ENCODE data around the gene BLTP3A.
"Not testable (repeated sequence)": the region's sequence is repeated elsewhere in the genome, so short reads cannot be mapped to it uniquely, and the experiment has no call there.

The BLTP3A gene

DNA sequence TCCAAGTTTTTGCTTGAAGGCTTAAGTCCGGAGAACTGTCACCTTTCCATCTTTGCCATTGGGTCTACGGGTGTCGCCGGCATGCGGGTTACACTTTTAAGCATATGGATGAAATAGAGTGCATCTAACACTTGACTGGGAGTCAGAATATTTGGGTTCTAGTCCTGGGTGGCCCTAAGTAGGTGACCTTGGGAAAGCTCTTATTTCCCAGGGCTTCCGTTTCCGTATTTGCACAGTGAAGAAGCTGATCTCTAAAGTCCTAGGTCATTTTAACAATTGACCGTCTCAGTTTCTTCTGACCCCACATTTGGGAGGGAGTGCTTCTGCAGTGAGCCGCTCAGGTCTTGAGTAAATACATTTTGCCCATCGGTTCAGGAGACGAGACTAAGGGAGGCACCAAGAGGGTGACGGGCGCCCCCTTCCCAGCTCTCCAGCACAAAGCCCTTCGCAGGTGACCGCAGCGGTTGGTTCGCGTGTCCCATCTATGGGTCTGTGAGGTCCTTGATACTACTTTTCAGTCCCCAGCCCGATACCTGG lies 651 bp upstream of the BLTP3A start:
- DNase-seq = peak; percentile 47

GRCh38 chr6:34792605-34793500 lies 970 bp downstream of the BLTP3A start:
- DNase-seq = peak; percentile 42

DNA sequence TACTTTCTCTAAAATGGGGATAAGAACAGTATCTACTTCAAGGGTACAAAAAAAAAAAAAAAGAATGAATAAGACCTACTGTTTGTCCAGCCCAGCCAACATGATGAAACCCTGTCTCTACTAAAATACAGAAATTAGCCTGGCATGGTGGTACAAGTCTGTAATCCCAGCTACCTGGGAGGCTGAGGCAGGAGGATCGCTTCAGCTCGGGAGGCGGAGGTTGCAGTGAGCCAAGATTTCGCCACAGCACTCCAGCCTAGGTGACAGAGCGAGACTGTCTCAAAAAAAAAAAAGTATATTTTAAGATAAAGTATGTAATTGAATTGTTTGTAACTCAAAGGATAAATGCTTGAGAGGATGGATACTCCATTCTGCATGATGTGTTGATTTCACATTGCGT lies 2.0 kb downstream of the BLTP3A start:
- DNase-seq = no peak

GRCh38 chr6:34795836-34796425 lies 4.0 kb downstream of the BLTP3A start:
- no peak for DNase-seq

- no peak for DNase-seq
Measured at GRCh38 chr6:34798057-34798456, 6.2 kb downstream of the BLTP3A start.

GRCh38 chr6:34799547-34799946 lies 7.7 kb downstream of the BLTP3A start:
- DNase-seq = no peak

GRCh38 chr6:34804543-34804942 lies 12.7 kb downstream of the BLTP3A start:
- DNase-seq = no peak

- not testable (repeated sequence) for DNase-seq
Measured at GRCh38 chr6:34805074-34805473, 13.2 kb downstream of the BLTP3A start.

DNA sequence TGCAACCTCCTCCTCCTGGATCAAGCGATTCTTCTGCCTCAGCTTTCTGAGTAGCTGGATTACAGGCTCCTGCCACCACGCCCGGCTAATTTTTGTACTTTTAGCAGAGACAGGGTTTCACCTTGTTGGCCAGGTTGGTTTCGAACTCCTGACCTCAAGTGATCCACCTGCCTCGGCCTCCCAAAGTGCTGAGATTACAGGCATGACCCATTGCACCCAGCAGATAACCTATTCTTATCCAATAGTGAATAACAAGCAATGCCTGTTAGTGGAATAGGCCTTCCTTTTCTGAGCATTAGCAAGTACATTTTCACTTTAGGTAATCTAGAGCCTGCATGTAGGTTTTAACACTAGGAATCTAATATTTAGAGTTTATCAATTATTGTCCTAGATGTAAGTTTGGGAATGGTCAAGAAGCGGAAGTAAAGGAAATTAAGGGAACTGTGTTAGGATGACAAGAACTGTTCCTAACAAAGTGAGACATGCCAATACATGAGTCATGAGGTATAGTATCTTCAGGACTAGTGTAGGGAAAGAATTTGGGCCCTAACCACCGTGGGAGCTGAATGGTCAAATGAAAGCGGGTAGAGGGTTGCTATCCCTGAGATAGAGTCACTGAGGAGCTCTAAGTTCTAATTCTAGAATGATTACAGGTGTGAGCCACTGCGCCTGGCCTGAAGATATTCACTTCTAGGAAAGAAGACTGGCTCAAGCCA lies 15.0 kb downstream of the BLTP3A start:
- no peak for DNase-seq

GRCh38 chr6:34808473-34808872 lies 16.6 kb downstream of the BLTP3A start:
- DNase-seq = not testable (repeated sequence)

DNA sequence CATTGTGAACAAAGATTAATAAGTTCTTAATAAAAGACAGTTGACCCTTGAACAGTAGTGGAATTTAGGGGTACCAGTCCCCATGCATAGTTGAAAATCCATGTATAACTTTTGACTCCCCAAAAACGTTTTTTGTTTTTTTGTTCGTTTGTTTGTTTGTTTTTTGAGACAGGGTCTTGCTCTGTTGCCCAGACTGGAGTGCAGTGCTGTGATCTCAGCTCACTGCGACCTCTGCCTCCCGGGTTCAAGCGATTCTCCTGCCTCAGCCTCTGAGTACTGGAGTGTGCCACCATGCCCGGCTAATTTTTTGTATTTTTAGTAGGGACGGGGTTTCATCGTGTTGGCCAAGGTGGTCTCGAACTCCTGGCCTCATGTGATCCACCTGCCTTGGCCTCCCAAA lies 17.5 kb downstream of the BLTP3A start:
- not testable (repeated sequence) for DNase-seq

- DNase-seq = no peak
Measured at GRCh38 chr6:34810017-34810882, 18.4 kb downstream of the BLTP3A start.

- peak; percentile 76 for DNase-seq
Measured at GRCh38 chr6:34810936-34811632, 19.2 kb downstream of the BLTP3A start.

DNA sequence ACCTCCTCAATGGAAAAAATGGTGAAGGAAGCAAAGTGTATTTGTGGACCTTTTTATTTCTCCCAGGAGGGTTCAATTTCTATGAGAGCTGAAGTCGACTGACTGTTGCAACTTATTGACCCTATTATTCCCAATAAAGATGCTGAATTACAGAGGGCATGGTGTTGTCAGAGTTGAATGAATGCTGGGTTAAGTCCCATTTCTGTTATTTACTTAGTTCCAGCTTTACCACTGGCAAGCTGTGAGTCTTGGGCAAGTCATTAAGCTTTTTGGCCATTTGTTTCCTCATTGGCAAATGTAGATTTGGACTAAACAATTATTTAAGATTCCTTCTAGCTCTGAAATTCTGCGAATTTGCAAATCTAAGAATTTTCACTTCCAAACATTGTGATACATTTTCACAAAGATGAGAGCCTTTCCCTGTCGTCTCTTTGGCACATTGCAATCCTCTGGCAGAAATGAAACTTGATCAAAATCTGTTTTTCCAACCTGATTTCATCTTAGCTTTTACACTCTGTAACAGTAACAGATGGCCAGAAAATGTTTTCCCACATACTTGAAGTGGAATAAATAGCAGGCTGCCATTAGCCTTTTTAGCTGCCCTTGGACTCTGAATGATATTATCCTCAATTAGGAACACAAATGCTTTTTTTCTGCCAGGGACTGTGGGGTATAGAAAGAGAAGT lies 21.3 kb downstream of the BLTP3A start:
- no peak for DNase-seq

DNA sequence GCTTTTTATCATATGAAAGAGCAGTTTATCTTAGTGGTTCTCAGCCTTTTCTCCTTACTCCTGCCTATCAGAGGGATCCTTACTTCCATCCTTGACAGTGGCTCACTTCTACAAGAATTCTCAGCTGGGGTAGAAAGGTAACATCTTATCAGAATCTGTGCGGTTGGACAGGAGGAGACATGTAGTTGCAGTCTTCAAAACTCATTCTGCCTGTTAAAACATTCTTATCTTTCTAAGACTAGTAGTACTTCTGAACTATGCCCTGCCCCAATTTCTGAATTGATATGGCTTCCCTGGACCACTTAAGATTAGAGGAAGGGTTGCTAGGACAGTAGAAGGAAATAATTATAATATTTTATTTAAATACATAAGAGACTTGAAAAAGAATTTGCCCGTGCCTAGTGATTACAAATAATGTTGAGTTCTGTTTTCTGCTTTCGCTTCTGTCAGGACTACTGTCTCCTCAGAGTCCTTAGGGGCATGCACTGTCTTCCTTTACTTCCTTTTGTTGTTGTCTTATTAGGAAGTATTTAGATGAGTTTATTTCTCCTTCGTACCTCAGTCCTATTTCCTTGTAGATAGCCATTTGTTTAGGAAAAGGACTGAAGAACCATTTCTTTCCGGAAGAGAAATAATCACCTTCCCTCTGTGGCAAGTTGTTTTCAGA lies 24.9 kb downstream of the BLTP3A start:
- no peak for DNase-seq

DNA sequence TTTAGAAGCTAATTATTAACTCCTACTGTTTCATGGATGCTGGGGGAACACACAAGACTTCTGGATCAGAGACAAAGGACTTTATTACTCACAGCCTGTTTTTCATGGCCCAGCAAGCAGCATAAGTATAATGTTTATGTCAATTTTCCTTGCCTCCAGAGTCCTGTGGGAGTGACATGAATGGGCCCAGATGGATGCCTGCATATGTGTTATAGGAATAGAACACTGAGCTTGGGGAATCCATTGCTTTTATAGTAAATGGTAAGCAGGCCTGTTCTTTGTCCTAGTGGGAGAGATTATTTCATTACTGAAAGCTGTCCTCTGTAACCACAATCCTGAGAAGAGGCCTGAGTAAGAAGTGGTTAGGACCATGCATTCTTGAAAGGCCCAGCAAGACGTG lies 25.6 kb downstream of the BLTP3A start:
- DNase-seq = no peak

DNA sequence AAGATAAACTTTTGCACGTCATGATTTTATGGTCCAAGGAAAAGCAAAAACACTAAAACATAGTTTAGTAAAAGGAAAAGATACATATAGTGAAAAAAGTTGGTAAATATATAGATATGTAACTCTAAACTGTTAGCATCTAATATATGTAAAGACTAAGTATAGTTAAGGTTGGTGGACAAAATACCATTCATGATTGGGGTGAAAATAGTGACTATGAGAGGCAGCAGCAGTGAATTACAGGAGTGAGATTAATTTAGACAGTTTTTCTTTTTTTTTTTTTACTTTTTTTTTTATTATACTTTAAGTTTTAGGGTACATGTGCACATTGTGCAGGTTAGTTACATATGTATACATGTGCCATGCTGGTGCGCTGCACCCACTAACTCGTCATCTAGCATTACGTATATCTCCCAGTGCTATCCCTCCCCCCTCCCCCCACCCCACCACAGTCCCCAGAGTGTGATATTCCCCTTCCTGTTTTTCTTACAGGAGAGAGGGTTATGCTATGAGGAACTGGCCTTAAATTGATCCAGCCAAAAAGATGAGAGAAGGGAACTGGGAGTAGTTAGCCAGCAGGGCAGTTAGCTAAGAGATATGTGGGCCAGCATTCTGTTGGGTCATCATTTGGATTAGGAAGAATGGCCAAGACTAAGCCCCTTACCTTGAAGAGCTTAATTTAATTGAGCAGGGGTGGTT lies 27.1 kb downstream of the BLTP3A start:
- not testable (repeated sequence) for DNase-seq

DNA sequence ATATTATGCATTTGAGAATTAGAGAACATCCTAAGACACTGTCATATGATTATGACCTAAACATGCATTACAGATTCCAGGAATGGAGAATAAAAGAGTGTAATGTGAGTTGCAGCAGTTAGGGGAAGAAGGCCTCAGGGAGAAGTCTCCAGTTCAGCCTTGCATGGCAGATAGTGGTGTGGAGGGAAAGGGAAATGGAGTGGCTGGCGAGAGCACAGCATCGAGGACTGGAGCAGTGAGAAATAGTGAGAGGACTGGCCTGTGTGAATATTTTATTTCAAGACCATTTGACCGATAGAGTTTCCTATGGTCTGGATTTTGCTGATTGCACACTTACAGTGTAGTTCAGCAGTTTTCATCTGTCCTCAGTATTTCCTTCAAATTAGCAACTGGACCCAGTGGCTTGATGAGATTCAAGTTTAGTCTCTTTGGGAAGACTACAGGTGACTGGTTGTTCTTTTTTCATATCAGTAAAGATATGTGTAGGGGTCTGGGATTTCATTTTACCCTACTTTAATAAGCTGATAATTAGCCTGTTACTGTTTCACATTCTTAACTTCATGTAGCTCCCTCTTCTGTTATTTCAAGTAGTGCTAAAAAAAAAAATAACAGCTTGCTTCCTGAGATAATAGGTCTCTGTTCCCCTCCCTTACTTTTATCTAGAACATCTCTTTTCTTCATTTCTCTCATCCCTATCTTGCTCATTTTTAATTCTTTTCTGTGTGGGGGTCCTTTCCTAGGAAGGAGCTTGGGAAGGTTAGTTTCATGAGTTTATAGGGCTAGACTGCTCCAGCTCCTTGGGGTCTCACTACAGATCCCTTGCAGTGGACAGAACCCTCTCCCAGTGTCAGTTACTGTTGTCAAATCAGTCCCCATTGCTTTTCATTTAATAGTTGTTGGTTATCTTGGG lies 27.9 kb downstream of the BLTP3A start:
- DNase-seq = no peak

- DNase-seq = no peak
Measured at GRCh38 chr6:34829137-34829536, 37.3 kb downstream of the BLTP3A start.
